Neural crest cell (in vitro differentiated cells): Measurements from ENCODE around the gene CST9. TPM values are rescaled to one million over a fixed set of nuclear protein-coding genes. Genes with fewer than 3 reads are reported as not detected.
"Not testable (repeated sequence)": the region's sequence is repeated elsewhere in the genome, so short reads cannot be mapped to it uniquely, and the experiment has no call there.

Experiments
- DNase-seq: peaks from one replicate; pipeline ENCODE4 v3.0.0; 2021; ENCODE audit warnings: low read depth, mixed read lengths, low spot score
- H3K27ac Mint-ChIP-seq: one replicate; pipeline ENCODE4 v1.8.0; 2021; ENCODE audit warnings: mild to moderate bottlenecking, mixed read lengths; ENCODE audit not compliant: unreplicated experiment
- H3K27me3 Mint-ChIP-seq: 2 replicates; pipeline ENCODE4 v1.8.0; 2021; ENCODE audit warnings: low read depth, mild to moderate bottlenecking, mixed read lengths
- H3K36me3 Mint-ChIP-seq: 2 replicates; pipeline ENCODE4 v1.8.0; 2021; ENCODE audit warnings: low read depth, mild to moderate bottlenecking, mixed read lengths
- H3K4me1 Mint-ChIP-seq: 2 replicates; pipeline ENCODE4 v1.8.0; 2021; ENCODE audit warnings: mixed read lengths
- H3K4me3 Mint-ChIP-seq: one replicate; pipeline ENCODE4 v1.8.0; 2021; ENCODE audit warnings: mild to moderate bottlenecking, mixed read lengths
- H3K9me3 Mint-ChIP-seq: 2 replicates; pipeline ENCODE4 v1.8.0; 2021; ENCODE audit warnings: mixed read lengths
- CTCF ChIP-seq: fragments of 200-600 bp; sonication (generic); conservative IDR thresholded peaks from 2 replicates; pipeline ENCODE4 v1.5.0; 2021; ENCODE audit warnings: antibody characterized with exemption, mild to moderate bottlenecking
- total RNA-seq: library from RNA; stranded (reverse); gene quantifications from 2 replicates; pipeline ENCODE4 v1.2.1, GENCODE V29; 2021

Gene CST9
- total RNA-seq, 1 donor from 2014 or later = not detected

GRCh38 chr20:23583526-23583925 lies 22.2 kb downstream of the CST9 start:
- H3K36me3 Mint-ChIP-seq = no peaks in the 10 kb centered on the region
- DNase-seq = no peak
- peaks cover 3% of the 10 kb centered on the region for H3K27me3 Mint-ChIP-seq
- TF ChIP-seq CTCF = no peak
- H3K9me3 Mint-ChIP-seq = peaks cover 2% of the 10 kb centered on the region
- H3K4me1 Mint-ChIP-seq = peaks cover under 1% of the 10 kb centered on the region
- no peak overlapping the region for H3K4me3 Mint-ChIP-seq
- no peak overlapping the region for H3K27ac Mint-ChIP-seq

- Mint-ChIP-seq H3K9me3 (peaks cover 2% of the 10 kb centered on the region), H3K4me3 (no peak overlapping the region), H3K27me3 (peaks cover 3% of the 10 kb centered on the region), H3K4me1 (no peaks in the 10 kb centered on the region), H3K36me3 (no peaks in the 10 kb centered on the region), H3K27ac (no peak overlapping the region)
- DNase-seq = no peak
- no peak for TF ChIP-seq CTCF
Observed at GRCh38 chr20:23582293-23582692, 23.4 kb downstream of the CST9 start.

GRCh38 chr20:23581833-23582232 lies 23.9 kb downstream of the CST9 start:
- not testable (repeated sequence) for H3K36me3 Mint-ChIP-seq, DNase-seq, H3K4me3 Mint-ChIP-seq, H3K9me3 Mint-ChIP-seq, H3K27me3 Mint-ChIP-seq, H3K4me1 Mint-ChIP-seq, H3K27ac Mint-ChIP-seq

GRCh38 chr20:23574977-23575376 lies 30.7 kb downstream of the CST9 start:
- no peak for DNase-seq
- H3K36me3 Mint-ChIP-seq = peaks cover 3% of the 10 kb centered on the region
- no peak overlapping the region for H3K4me3 Mint-ChIP-seq
- no peaks in the 10 kb centered on the region for H3K4me1 Mint-ChIP-seq
- H3K27ac Mint-ChIP-seq = no peak overlapping the region
- TF ChIP-seq CTCF = no peak
- peaks cover 9% of the 10 kb centered on the region for H3K9me3 Mint-ChIP-seq
- H3K27me3 Mint-ChIP-seq = no peaks in the 10 kb centered on the region

- H3K4me1 Mint-ChIP-seq = no peaks in the 10 kb centered on the region
- H3K36me3 Mint-ChIP-seq = peaks cover 3% of the 10 kb centered on the region
- TF ChIP-seq CTCF = no peak
- DNase-seq = no peak
- H3K27ac Mint-ChIP-seq = no peak overlapping the region
- no peaks in the 10 kb centered on the region for H3K27me3 Mint-ChIP-seq
- no peak overlapping the region for H3K4me3 Mint-ChIP-seq
- peaks cover 9% of the 10 kb centered on the region for H3K9me3 Mint-ChIP-seq
Observed at GRCh38 chr20:23570178-23570760, 35.4 kb downstream of the CST9 start.

- Mint-ChIP-seq H3K27ac (no peak overlapping the region), H3K27me3 (no peaks in the 10 kb centered on the region), H3K4me3 (no peak overlapping the region), H3K36me3 (peaks cover 3% of the 10 kb centered on the region), H3K9me3 (peaks cover 9% of the 10 kb centered on the region), H3K4me1 (no peaks in the 10 kb centered on the region)
- DNase-seq = no peak
- TF ChIP-seq CTCF = no peak
Observed at GRCh38 chr20:23569570-23569969, 36.1 kb downstream of the CST9 start.
